ENCODE results near the gene LCN6.

- TF ChIP-seq, protein P1, sequence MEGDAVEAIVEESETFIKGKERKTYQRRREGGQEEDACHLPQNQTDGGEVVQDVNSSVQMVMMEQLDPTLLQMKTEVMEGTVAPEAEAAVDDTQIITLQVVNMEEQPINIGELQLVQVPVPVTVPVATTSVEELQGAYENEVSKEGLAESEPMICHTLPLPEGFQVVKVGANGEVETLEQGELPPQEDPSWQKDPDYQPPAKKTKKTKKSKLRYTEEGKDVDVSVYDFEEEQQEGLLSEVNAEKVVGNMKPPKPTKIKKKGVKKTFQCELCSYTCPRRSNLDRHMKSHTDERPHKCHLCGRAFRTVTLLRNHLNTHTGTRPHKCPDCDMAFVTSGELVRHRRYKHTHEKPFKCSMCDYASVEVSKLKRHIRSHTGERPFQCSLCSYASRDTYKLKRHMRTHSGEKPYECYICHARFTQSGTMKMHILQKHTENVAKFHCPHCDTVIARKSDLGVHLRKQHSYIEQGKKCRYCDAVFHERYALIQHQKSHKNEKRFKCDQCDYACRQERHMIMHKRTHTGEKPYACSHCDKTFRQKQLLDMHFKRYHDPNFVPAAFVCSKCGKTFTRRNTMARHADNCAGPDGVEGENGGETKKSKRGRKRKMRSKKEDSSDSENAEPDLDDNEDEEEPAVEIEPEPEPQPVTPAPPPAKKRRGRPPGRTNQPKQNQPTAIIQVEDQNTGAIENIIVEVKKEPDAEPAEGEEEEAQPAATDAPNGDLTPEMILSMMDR (IDR thresholded peaks at IDR 0.05): no peak
- TF ChIP-seq EP300 (IDR thresholded peaks at IDR 0.05) (no peak), POLR2A (IDR thresholded peaks at IDR 0.05) (no peak)
Measured at GRCh38 chr9:136743639-136744211, 4.6 kb downstream of the LCN6 start.

Data from suprapubic skin (tissue), 3 donors.